Upper lobe of left lung (tissue), 6 donors: ENCODE measurements around the gene ZMYND8. TPM values are rescaled to one million over a fixed set of nuclear protein-coding genes. Genes with fewer than 3 reads are reported as not detected.

Source experiments
- ATAC-seq, 2 donors: fragments of 200-7000 bp; cut with Tn5 transposase; one replicate each; pipeline ENCODE4 v1.9.1; 2022; ENCODE audit warnings: mild to moderate bottlenecking in 2 of 2, moderate library complexity in 2 of 2; ENCODE audit not compliant: low FRiP score in 2 of 2
- DNase-seq, 2 donors: peaks; one replicate each; pipeline ENCODE4 v3.0.0-alpha.2; 2019 to 2020
- H3K27ac ChIP-seq, 4 donors: fragments of 200-600 bp; sonication (generic); one replicate each; pipeline ENCODE4 v1.5.1; 2016 to 2019
- H3K27me3 ChIP-seq, 4 donors: fragments of 200-600 bp; sonication (generic); one replicate each; pipeline ENCODE4 v1.5.1; 2017 to 2019
- H3K36me3 ChIP-seq, 4 donors: fragments of 200-600 bp; sonication (generic); one replicate each; pipeline ENCODE4 v1.5.1; 2016 to 2019
- H3K4me1 ChIP-seq, 4 donors: fragments of 200-600 bp; sonication (generic); one replicate each; pipeline ENCODE4 v1.5.1; 2018 to 2019
- H3K4me3 ChIP-seq, 4 donors: fragments of 200-600 bp; sonication (generic); one replicate each; pipeline ENCODE4 v1.5.1; 2017 to 2019; ENCODE audit warnings: mild to moderate bottlenecking in 2 of 4, moderate library complexity in 1 of 4
- H3K9me3 ChIP-seq, 4 donors: fragments of 200-600 bp; sonication (generic); one replicate each; pipeline ENCODE4 v1.5.1; 2018 to 2019
- EP300 ChIP-seq, 4 donors: sonication (generic); formaldehyde crosslinking; IDR thresholded peaks; one replicate each; pipeline ENCODE4 v1.5.1; 2017; ENCODE audit warnings: antibody characterized with exemption in 4 of 4, control low read depth in 2 of 4
- POLR2A ChIP-seq, 4 donors: fragments of 450-650 bp; IDR thresholded peaks; one replicate each; pipeline ENCODE4 v1.5.1; 2016 to 2017; ENCODE audit warnings: antibody characterized with exemption in 4 of 4, mild to moderate bottlenecking in 2 of 4
- POLR2AphosphoS5 ChIP-seq, 2 donors: sonication (generic); formaldehyde crosslinking; IDR thresholded peaks; one replicate each; pipeline ENCODE4 v1.5.1; 2017; ENCODE audit warnings: antibody characterized with exemption in 2 of 2
- WGBS, 2 donors: methylation state at CpG; one replicate each; pipeline ENCODE4 v1.1.5; 2017 to 2018; 5-methylcytosine and 5-hydroxymethylcytosine counted together
- total RNA-seq, 6 donors: library from RNA; depleted of rRNA in 4 of 6; stranded (reverse); fragments of >200 nt in 4 of 6; gene quantifications; one replicate each; pipeline versions ENCODE4 v1.1.0 to v1.2.1, GENCODE V29; 2016 to 2021
- TF ChIP-seq, protein P1 (sequence below), 6 experiments: fragments of 450-650 bp in 4 of 6; fragments of 200-600 bp in 2 of 6; sonication (generic) in 2 of 6; IDR thresholded peaks; one replicate each; pipeline ENCODE4 v1.5.1; 2016 to 2019; ENCODE audit warnings: antibody characterized with exemption in 6 of 6
- donor health status: DM: no; HTN: no; CAD: no; lungs with moderate emphysema.
- donor health status: DM: no; HTN: yes; CAD: no; lungs with severe emphysema.

The ZMYND8 gene
- total RNA-seq, 6 donors from 2014 or later, result 24.6 to 120 (median 51.8) TPM

- Histone ChIP-seq H3K4me1 (peaks cover 0 to 6% (median 4%) of the 10 kb centered on the region in 4 donors), H3K36me3 (peaks cover 23 to 80% (median 58%) of the 10 kb centered on the region in 4 donors), H3K4me3 (no peak overlapping the region), H3K27ac (no peak overlapping the region), H3K27me3 (no peaks in the 10 kb centered on the region), H3K9me3 (no peaks in the 10 kb centered on the region)
- WGBS, 2 donors, result 93 to 96% methylated on average over 4 of the region's 4 CpGs
- DNase-seq, result no peak
- TF ChIP-seq POLR2A (IDR thresholded peaks at IDR 0.05) (no peak), EP300 (IDR thresholded peaks at IDR 0.05) (no peak), POLR2AphosphoS5 (IDR thresholded peaks at IDR 0.05) (no peak)
- TF ChIP-seq, protein P1, sequence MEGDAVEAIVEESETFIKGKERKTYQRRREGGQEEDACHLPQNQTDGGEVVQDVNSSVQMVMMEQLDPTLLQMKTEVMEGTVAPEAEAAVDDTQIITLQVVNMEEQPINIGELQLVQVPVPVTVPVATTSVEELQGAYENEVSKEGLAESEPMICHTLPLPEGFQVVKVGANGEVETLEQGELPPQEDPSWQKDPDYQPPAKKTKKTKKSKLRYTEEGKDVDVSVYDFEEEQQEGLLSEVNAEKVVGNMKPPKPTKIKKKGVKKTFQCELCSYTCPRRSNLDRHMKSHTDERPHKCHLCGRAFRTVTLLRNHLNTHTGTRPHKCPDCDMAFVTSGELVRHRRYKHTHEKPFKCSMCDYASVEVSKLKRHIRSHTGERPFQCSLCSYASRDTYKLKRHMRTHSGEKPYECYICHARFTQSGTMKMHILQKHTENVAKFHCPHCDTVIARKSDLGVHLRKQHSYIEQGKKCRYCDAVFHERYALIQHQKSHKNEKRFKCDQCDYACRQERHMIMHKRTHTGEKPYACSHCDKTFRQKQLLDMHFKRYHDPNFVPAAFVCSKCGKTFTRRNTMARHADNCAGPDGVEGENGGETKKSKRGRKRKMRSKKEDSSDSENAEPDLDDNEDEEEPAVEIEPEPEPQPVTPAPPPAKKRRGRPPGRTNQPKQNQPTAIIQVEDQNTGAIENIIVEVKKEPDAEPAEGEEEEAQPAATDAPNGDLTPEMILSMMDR (IDR thresholded peaks at IDR 0.05), result no peak
- no peak for ATAC-seq
Observed at GRCh38 chr20:47237715-47238114, 118.8 kb downstream of the ZMYND8 start.

DNA sequence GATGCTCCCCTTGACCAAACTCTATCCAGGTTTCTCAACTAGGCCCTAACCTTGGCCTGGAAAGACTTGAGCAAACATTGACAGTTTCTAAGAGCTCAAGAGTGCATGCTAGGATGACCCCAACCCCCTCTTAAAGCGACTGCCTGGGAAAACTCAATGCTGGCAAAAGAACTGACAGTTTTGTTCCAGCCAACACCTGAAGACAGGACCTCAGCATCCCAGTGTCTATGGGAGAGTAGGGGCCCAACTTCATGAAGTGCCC, 119.9 kb downstream of the ZMYND8 start:
- Histone ChIP-seq H3K4me3 (no peak overlapping the region), H3K9me3 (no peaks in the 10 kb centered on the region), H3K36me3 (peaks cover 23 to 85% (median 59%) of the 10 kb centered on the region in 4 donors), H3K4me1 (no peaks in the 10 kb centered on the region), H3K27ac (no peak overlapping the region), H3K27me3 (no peaks in the 10 kb centered on the region)
- 47 to 90% methylated on average over 1 of the region's 1 CpG for WGBS, 2 donors
- no peak for TF ChIP-seq POLR2AphosphoS5 (IDR thresholded peaks at IDR 0.05)
- TF ChIP-seq, protein P1 (IDR thresholded peaks at IDR 0.05), result no peak
- no peak for TF ChIP-seq POLR2A (IDR thresholded peaks at IDR 0.05)
- no peak for TF ChIP-seq EP300 (IDR thresholded peaks at IDR 0.05)
- no peak for ATAC-seq
- no peak for DNase-seq

DNA sequence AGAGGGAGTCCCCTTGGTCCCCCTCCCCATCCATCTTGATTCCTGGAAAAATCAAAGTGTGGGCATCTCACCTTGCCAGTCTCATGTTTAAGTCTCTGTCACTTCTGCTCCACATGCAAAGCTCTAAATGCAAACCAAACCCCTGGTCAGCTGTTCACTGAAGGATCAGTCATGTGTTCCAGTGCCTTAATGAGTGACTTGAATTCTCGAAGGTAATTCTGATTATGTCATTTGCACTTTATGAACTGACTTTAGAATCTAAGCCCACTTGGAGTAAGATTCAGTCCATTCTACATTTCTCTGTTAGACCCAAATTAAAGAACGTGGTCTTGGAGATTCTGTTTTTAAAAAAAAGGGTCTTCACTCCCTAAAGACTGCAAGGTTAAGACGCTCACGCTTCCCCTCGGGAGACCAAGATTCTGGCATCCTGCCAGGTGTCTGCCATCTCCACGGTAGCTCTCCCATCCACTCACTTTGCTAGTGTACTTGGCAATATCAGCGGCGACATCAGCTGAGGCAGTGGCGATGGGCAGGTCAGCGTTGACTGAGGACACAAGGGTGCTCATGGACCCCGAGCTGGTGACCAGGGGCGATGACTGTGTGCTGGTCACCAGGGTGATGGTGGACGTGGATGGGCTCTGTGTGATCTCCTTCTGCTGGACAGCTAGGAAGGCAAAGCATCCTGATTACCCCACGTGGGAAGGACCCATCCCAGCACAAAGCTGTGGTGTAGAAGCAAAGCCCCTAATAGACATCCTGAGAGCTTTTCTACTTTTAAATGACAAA, 120.5 kb downstream of the ZMYND8 start:
- peaks cover 23 to 87% (median 59%) of the 10 kb centered on the region in 4 donors for H3K36me3 ChIP-seq
- no peaks in the 10 kb centered on the region for H3K9me3 ChIP-seq
- H3K4me1 ChIP-seq, result no peaks in the 10 kb centered on the region
- TF ChIP-seq EP300 (IDR thresholded peaks at IDR 0.05) (no peak), POLR2A (IDR thresholded peaks at IDR 0.05) (no peak), POLR2AphosphoS5 (IDR thresholded peaks at IDR 0.05) (no peak)
- TF ChIP-seq, protein P1 (IDR thresholded peaks at IDR 0.05), result no peak
- no peak for DNase-seq
- H3K27ac ChIP-seq, result no peak overlapping the region
- no peak overlapping the region for H3K4me3 ChIP-seq
- 88 to 89% methylated on average over 12 to 14 of the region's 14 CpGs for WGBS, 2 donors
- no peaks in the 10 kb centered on the region for H3K27me3 ChIP-seq
- ATAC-seq, result no peak

GRCh38 chr20:47235111-47235510, 121.4 kb downstream of the ZMYND8 start:
- 87 to 92% methylated on average over 6 of the region's 6 CpGs for WGBS, 2 donors
- Histone ChIP-seq H3K36me3 (peaks cover 23 to 96% (median 61%) of the 10 kb centered on the region in 4 donors), H3K27ac (no peak overlapping the region), H3K4me1 (no peaks in the 10 kb centered on the region), H3K4me3 (no peak overlapping the region), H3K9me3 (no peaks in the 10 kb centered on the region), H3K27me3 (no peaks in the 10 kb centered on the region)
- DNase-seq (no peak), ATAC-seq (no peak)
- TF ChIP-seq POLR2AphosphoS5 (IDR thresholded peaks at IDR 0.05) (no peak), EP300 (IDR thresholded peaks at IDR 0.05) (no peak), POLR2A (IDR thresholded peaks at IDR 0.05) (no peak)
- TF ChIP-seq, protein P1 (IDR thresholded peaks at IDR 0.05), result no peak
